Measurements from ENCODE around the gene METTL25B. TPM values are rescaled to one million over a fixed set of nuclear protein-coding genes. Genes with fewer than 3 reads are reported as not detected.

The METTL25B gene
- total and polyA plus RNA-seq, 2 donors (not counting 1 experiment from before 2014, with no cell fraction given), result 78.3 to 81.1 TPM

Other genes starting within 250 kb of the METTL25B start
- 127 and 128 TPM in 2 replicates for gene MEF2D, start 227.7 kb upstream of the METTL25B start, total RNA-seq
- gene MEF2D, start 227.7 kb upstream of the METTL25B start, polyA plus RNA-seq, result 65.6 and 81.2 TPM in 2 replicates
- gene IQGAP3, start 155.9 kb upstream of the METTL25B start, total RNA-seq, result 0.07 TPM in 2 replicates
- 0.07 and 0.12 TPM in 2 replicates for gene IQGAP3, start 155.9 kb upstream of the METTL25B start, polyA plus RNA-seq
- gene TTC24, start 148.7 kb upstream of the METTL25B start, total RNA-seq, result 26.6 and 29.8 TPM in 2 replicates
- gene TTC24, start 148.7 kb upstream of the METTL25B start, polyA plus RNA-seq, result 24.3 and 30.7 TPM in 2 replicates
- 56.9 and 59.7 TPM in 2 replicates for gene NAXE, start 136.7 kb upstream of the METTL25B start, total RNA-seq
- 35.7 and 42.8 TPM in 2 replicates for gene NAXE, start 136.7 kb upstream of the METTL25B start, polyA plus RNA-seq
- 31.4 and 38.3 TPM in 2 replicates for gene GPATCH4, start 127.0 kb upstream of the METTL25B start, total RNA-seq
- gene GPATCH4, start 127.0 kb upstream of the METTL25B start, polyA plus RNA-seq, result 11.3 and 25.1 TPM in 2 replicates
- 0.36 TPM in 1 of 2 replicates, not detected in the other for gene HAPLN2, start 109.1 kb upstream of the METTL25B start, total RNA-seq
- gene HAPLN2, start 109.1 kb upstream of the METTL25B start, polyA plus RNA-seq, result 0.13 and 0.19 TPM in 2 replicates
- not detected in 2 replicates for gene BCAN, start 86.4 kb upstream of the METTL25B start, total RNA-seq
- not detected in 2 replicates for gene BCAN, start 86.4 kb upstream of the METTL25B start, polyA plus RNA-seq
- gene NES, start 51.1 kb upstream of the METTL25B start, total RNA-seq, result 0.05 TPM in 1 of 2 replicates, not detected in the other
- not detected in 2 replicates for gene NES, start 51.1 kb upstream of the METTL25B start, polyA plus RNA-seq
- 0.89 and 1.1 TPM in 2 replicates for gene CRABP2, start 22.9 kb upstream of the METTL25B start, total RNA-seq
- 1.2 and 3.6 TPM in 2 replicates for gene CRABP2, start 22.9 kb upstream of the METTL25B start, polyA plus RNA-seq
- gene ISG20L2, start 297 bp downstream of the METTL25B start, total RNA-seq, result 51.7 and 52.5 TPM in 2 replicates
- gene ISG20L2, start 297 bp downstream of the METTL25B start, polyA plus RNA-seq, result 28.8 and 30.1 TPM in 2 replicates
- 34.6 and 41.1 TPM in 2 replicates for gene MRPL24, start 12.6 kb downstream of the METTL25B start, total RNA-seq
- gene MRPL24, start 12.6 kb downstream of the METTL25B start, polyA plus RNA-seq, result 23.0 and 39.4 TPM in 2 replicates
- 89.9 and 91.2 TPM in 2 replicates for gene HDGF, start 23.2 kb downstream of the METTL25B start, total RNA-seq
- gene HDGF, start 23.2 kb downstream of the METTL25B start, polyA plus RNA-seq, result 40.3 and 53.1 TPM in 2 replicates
- 83.4 and 91.0 TPM in 2 replicates for gene PRCC, start 39.1 kb downstream of the METTL25B start, total RNA-seq
- gene PRCC, start 39.1 kb downstream of the METTL25B start, polyA plus RNA-seq, result 45.1 and 55.7 TPM in 2 replicates
- 2.1 and 3.9 TPM in 2 replicates for gene SH2D2A, start 88.4 kb downstream of the METTL25B start, total RNA-seq
- gene SH2D2A, start 88.4 kb downstream of the METTL25B start, polyA plus RNA-seq, result 0.73 and 1.0 TPM in 2 replicates
- gene INSRR, start 130.6 kb downstream of the METTL25B start, total RNA-seq, result not detected in 2 replicates
- gene INSRR, start 130.6 kb downstream of the METTL25B start, polyA plus RNA-seq, result not detected in 2 replicates
- gene NTRK1, start 132.4 kb downstream of the METTL25B start, total RNA-seq, result not detected in 2 replicates
- gene NTRK1, start 132.4 kb downstream of the METTL25B start, polyA plus RNA-seq, result not detected in 2 replicates
- not detected in 2 replicates for gene PEAR1, start 165.2 kb downstream of the METTL25B start, total RNA-seq
- gene PEAR1, start 165.2 kb downstream of the METTL25B start, polyA plus RNA-seq, result 0.03 and 0.09 TPM in 2 replicates
- not detected in 2 replicates for gene LRRC71, start 192.2 kb downstream of the METTL25B start, total RNA-seq
- gene LRRC71, start 192.2 kb downstream of the METTL25B start, polyA plus RNA-seq, result not detected in 2 replicates

All from B cell (primary cell).